NB4 (cell line): ENCODE measurements around the gene DNALI1.

Experiments used
- MYC ChIP-seq: IDR thresholded peaks from 2 replicates; pipeline ENCODE4 v1.6.1; 2011; ENCODE audit warnings: low read depth, low read length
- POLR2A ChIP-seq: IDR thresholded peaks from 2 replicates; pipeline ENCODE4 v1.6.1; 2011; ENCODE audit warnings: mild to moderate bottlenecking; ENCODE audit not compliant: insufficient read length; ENCODE audit errors: extremely low read depth
- TF ChIP-seq, protein P1 (sequence below): IDR thresholded peaks from one replicate; pipeline ENCODE4 v1.5.1; 2012; ENCODE audit warnings: low read depth, low read length
- TF ChIP-seq, protein P2 (sequence below): IDR thresholded peaks from 2 replicates; pipeline ENCODE4 v1.6.1; 2011; ENCODE audit warnings: low read depth, low read length

DNA sequence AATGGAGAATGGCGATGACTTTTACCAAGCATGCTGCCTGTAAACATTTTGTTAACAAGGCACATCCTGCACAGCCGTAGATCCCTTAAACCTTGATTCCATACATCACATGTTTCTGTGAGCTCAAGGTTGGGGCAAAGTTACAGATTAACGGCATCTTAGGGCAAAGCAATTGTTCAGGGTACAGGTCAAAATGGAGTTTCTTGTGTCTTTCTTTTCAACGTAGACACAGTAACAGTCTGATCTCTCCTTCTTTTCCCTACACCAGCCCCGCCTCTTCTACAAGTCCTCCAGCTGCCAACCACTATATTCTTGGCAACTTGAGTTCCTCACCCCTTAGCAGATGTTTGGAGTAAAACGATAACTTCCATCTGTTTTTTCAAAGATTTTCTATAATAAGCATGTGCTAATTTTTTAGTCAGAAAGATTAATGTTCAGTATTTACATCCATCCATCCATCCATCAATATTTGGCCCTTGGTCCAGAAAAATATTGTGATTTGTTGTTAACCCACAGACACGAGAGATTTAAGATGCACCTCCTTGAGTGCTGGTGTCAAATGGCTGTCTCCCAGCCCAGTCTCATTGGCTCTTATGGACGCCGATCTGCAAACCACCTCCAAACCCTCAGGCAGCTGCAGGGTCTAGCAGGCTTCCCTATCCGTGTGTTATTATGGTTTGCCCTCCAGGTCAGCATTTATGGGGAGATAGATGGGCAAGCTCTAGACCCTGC is 3.8 kb downstream of the DNALI1 start:
- no peak for TF ChIP-seq POLR2A
- TF ChIP-seq, protein P1, sequence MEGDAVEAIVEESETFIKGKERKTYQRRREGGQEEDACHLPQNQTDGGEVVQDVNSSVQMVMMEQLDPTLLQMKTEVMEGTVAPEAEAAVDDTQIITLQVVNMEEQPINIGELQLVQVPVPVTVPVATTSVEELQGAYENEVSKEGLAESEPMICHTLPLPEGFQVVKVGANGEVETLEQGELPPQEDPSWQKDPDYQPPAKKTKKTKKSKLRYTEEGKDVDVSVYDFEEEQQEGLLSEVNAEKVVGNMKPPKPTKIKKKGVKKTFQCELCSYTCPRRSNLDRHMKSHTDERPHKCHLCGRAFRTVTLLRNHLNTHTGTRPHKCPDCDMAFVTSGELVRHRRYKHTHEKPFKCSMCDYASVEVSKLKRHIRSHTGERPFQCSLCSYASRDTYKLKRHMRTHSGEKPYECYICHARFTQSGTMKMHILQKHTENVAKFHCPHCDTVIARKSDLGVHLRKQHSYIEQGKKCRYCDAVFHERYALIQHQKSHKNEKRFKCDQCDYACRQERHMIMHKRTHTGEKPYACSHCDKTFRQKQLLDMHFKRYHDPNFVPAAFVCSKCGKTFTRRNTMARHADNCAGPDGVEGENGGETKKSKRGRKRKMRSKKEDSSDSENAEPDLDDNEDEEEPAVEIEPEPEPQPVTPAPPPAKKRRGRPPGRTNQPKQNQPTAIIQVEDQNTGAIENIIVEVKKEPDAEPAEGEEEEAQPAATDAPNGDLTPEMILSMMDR: no peak
- TF ChIP-seq MYC: no peak
- TF ChIP-seq, protein P2, sequence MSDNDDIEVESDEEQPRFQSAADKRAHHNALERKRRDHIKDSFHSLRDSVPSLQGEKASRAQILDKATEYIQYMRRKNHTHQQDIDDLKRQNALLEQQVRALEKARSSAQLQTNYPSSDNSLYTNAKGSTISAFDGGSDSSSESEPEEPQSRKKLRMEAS: no peak
